HG03558 (cell line): ENCODE data around the gene RPP25L.
A peak's percentile ranks its signal among the peaks of the same experiment; 100 is the strongest.
"Not testable (repeated sequence)": the region's sequence is repeated elsewhere in the genome, so short reads cannot be mapped to it uniquely, and the experiment has no call there.

Experiments
- ATAC-seq: cut with Tn5 transposase; IDR thresholded peaks from one replicate; pipeline ENCODE4 v1.9.1; 2021; ENCODE audit warnings: moderate number of reproducible peaks; ENCODE audit not compliant: unreplicated experiment; ENCODE audit errors: extremely low read depth

The RPP25L gene

DNA sequence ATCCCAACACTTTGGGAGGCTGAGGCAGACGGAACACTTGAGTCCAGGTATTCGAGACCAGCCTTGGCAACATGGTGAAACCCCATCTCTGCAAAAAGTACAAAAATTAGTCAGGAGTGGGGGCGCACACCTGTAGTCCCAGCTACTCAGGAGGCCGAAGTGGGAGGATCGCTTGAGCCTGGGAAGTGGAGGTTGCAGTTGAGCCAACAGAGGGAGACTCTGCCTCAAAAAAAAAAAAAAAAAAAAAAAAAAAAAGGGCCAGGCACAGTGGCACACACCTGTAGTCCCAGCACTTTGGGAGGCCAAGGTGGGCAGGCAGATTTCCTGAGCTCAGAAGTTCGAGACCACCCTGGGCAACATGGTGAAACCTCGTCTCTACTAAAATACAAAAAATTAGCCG is 27.4 kb upstream of the RPP25L start:
- ATAC-seq = not testable (repeated sequence)

DNA sequence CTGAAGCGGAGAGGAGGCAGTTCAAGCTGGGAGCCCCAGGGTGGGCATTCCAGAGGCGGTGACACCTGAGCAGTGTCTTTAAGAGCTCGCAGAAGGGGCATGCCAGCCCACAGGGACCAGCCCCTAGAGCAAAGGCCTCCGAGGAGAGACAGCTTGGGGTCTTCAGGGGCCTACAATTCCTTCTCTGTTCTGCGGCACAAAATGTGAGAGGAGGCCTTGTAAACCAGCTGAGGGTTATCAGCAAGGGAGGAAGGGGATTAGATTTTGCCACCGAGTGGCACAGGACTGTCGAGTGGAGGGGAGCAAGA is 26.2 kb upstream of the RPP25L start:
- no peak for ATAC-seq

GRCh38 chr9:34637356-34638137 is 25.6 kb upstream of the RPP25L start, which contains the start of gene SIGMAR1:
Gene SIGMAR1, minus strand, starts transcription at chr9:34637787. Its CDS starts 90 bp downstream, at chr9:34637697.
- ATAC-seq = peak; percentile 75

- ATAC-seq = no peak
Measured at GRCh38 chr9:34636791-34637355, 25.0 kb upstream of the RPP25L start.

GRCh38 chr9:34635556-34635955 is 23.7 kb upstream of the RPP25L start:
- ATAC-seq = no peak

- no peak for ATAC-seq
Measured at GRCh38 chr9:34634551-34635248, 22.8 kb upstream of the RPP25L start.

DNA sequence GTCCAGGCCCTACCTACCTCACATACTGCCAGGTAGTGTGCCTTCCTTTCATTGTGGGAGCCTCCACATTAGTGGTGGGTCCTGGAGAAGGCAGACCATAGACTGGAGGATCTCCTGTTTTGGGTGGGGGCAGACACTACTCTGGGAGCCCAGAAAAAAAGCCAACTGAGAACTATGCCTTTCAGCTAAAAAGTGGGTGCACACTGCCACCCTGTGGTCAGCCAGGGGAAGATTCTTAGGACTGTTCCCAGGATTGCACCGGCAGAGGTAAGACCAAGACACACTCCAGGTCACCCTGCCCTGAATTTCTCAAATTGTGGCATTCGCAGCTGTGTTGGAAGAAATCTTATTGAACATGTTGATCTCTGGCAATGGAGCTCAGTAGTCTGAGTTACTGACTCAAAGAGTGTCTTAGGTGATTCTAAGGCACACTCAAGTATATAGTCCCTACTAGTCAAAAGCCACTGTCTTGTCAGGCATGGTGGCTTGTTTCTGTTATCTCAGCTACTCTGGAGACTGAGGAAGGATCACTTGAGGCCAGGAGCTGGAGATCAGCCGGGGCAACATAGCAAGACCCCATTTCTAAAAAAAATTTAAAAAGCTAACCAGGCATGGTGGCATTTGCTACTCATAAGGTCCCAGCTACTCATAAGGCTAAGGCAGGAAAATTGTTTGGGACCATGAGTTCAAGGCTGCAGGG is 22.1 kb upstream of the RPP25L start:
- no peak for ATAC-seq

DNA sequence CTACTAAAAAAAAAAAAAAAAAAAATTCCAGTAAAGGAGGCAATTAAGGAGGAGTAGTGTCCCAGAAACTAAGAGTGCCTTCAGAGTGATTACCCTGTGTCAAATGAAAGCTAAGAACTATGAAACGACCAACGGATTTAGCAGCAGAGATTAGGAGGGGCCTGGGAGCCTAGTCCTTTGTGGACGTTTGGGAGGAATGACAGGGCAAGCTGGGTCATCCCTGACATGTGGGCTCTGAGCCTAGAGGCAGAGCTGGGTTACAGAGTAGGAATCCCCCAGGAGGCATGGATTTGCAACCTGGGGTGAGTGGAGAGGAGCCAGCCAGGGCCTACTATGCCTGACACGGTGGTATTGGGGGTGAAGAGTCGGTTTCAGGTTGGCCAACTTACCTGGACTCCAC is 21.3 kb upstream of the RPP25L start:
- ATAC-seq = no peak

DNA sequence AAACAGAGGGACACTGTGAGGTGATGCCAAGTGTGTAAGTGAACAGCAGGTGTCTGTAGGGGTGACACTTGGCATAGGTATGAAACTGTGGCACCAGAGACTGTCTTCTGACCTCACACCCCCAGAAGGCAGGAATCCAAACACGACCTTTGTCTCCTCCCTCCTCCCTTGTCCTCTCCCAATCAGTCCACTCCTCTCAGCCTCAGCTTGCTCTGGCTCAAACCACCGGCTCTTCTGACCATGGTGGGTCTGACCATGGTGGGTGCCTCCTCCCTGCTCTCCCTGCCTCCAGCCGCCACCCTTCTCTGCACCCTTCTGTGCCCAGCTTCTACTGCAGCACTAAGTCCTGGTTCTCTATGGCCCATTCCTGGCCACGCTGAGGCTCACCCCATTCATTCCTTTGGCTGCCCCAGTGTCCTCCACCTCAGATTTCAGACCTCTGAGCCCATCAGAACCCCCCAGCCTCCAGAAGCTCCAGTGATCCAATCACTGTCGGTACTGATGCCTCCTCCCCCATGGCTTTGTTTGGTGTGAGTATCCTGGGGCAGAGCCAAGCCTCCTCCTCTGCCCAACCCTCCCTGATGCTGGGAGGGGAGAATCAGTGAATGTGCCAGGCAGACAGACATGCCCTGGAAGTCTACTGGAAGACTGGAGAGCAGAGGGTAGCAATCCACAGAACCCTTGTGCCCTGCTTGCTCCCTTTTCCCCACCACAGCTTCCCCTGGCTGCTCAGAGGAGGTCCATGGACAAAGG is 18.7 kb upstream of the RPP25L start:
- ATAC-seq = no peak

DNA sequence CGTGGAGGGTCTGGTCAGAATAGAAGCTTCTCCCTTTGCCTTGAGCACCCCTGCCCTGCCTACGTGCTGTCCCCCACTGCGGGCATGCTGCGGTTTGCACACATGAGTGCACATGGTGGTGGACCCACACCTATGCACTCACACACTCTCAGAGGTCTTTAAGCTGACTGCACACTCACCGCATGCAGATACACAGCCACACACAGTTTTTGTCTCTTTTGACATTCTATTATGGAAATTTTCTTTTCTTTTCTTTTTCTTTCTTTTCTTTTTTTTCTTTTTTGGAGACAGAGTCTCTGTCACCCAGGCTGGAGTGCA is 17.6 kb upstream of the RPP25L start:
- no peak for ATAC-seq

GRCh38 chr9:34628656-34629490 is 17.0 kb upstream of the RPP25L start, which contains the start of gene ARID3C:
Gene ARID3C, minus strand, starts transcription at chr9:34629066. Its CDS starts 1,052 bp downstream, at chr9:34628014.
- ATAC-seq = no peak

DNA sequence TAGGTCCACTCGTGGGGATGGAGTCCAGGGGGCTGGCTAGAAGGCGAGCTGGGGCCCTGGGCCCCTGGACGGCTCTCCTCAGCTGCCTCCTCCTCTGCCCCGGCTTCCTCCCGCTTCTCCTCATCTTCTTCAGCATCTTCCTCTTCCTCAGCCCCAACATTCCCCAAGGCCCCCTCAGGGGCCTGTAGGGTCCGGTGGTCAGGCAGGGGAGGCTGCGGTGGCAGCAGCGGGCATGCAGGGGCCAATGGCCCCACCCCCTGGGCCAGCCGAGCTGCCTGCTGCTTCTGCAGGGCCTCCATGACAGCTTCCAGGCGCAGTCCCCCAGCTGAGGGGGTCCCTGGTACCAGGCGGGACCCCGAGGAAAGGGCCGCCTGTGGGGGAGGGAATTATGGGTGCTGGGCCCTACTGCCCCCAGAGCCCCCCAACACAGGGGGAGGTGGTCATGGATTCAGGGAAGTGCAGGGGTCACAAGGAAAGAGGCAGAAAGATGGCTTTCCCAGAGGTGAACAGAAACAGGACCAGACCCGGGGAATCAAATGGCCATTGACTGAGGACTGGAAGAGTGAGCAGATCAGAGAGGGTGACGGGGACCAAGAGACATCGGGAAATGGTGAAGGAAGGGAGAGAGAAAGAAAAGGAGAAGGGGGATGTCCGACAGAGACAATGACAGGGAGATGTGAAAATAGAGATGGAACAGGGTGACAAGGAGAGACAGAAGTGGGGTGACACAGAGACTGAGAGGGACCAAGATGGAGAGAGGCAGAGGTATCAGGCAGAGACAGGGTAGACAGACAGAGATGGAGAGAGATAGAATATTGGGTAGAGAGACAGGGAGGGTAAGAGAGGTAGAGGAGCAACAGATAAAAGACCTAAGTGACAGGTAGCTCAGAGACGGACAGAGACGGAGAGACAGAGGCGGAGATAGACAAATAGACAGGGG is 16.1 kb upstream of the RPP25L start:
- ATAC-seq = no peak

DNA sequence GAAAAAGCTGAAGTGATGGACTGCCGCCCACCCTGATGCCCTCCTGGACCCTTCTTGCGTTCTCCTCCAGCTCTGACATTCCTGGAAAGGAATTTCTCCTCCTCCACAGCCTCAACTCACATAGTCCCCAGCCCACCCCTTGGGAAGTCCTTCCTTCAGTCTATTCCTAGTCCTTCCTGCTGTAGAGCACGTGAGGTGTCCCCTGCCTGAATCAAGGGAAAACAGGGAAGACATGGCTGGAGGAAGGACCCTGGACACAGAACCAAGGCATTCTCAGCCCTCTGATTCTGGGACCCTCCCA is 13.2 kb upstream of the RPP25L start:
- ATAC-seq = no peak

DNA sequence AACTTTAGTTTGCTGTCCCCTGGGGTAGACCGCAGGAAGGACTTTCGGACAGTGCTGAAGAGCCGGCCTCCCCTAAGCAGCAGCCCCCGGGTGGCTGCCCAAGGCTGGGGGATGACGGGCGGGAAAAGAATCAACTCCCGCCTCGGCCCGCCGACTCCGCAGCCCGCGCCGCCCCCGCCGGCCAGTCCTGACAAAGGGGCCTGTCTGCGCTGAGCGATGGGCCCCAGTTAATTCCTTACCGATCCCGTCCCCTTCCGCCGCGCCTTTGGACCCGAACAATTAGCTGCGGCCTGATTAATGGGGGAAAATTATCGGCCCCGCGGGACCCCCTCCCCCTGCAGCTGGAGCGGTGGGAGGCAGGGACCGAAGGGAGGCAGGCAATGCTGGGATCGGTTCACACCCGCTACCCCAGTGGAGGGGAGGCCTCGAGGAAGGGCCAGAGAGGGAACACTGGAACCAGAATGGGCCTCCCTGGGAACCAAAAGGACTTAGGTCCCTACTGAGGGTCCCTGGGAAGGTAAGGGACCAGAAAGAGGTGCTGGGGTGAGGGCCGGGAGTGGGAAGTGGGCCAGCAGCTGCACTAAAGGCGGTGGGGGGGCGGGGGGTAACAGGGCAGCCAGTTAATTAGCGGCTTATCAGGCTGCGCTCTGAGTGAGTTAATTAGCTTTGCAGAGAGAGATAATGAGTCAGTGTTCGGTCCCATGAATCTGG is 12.7 kb upstream of the RPP25L start:
- ATAC-seq = no peak

DNA sequence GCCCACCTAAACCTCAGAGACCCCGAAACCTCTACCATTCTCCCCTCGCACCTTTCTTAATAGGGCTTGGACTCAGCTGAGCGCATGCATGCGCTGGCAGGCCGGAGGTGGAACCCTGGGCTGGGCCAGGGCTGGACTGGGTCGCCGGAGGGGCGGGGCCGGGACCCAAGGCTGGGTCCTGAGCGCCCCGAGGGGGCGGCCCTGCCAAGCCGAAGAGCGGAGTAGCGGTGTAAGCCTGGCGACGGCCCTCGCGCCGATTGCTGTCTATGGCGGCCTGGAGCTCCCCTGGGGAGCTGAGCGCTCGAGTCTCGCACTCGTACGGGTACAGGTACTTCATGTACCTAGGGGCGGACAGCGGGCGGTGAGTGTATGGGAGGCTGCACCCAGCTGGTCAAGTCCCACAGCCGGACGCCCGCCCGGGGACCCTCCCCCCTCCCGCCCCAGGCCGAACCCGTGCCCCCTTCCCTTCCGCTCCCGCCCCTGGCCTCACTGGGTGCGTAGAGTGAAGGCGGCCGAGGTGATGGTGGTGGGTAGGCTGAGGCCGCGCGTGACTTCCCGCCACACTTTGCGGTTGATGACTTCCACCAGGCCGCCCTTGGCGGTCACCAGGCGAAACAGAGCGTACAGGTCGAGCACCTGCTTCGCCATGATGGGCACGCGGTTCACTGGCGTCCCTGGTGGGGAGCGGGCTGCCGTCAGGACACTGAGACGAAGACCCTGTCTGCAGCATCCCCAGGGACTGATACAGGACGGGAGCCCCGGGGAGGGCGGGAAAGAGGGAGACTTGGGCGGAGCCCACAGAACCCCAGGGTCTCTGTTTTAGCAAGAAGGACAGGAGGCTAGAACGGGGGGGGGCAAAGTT is 11.7 kb upstream of the RPP25L start:
- ATAC-seq = no peak

GRCh38 chr9:34620061-34620994 is 8.4 kb upstream of the RPP25L start, which contains the start of gene DCTN3:
Gene DCTN3, minus strand, starts transcription at chr9:34620495. Its CDS starts 31 bp downstream, at chr9:34620464.
- ATAC-seq = peak; percentile 88
